AG09309 (cell line): ENCODE measurements around the gene MEGF10.

ENCODE experiments used
- DNase-seq: peaks from one replicate; pipeline ENCODE4 v3.0.0-alpha.2; 2010; ENCODE audit warnings: low read depth
- H3K4me3 ChIP-seq: 2 replicates; pipeline ENCODE4 v1.5.1; 2011; ENCODE audit warnings: mild to moderate bottlenecking, low read depth, low read length, moderate library complexity; ENCODE audit not compliant: control insufficient read depth
- CTCF ChIP-seq: IDR thresholded peaks from 2 replicates; pipeline ENCODE4 v1.5.1; 2011; ENCODE audit warnings: mild to moderate bottlenecking, low read depth, low read length, inconsistent platforms; ENCODE audit not compliant: insufficient read depth, control insufficient read depth; ENCODE audit errors: missing control alignments

The MEGF10 gene

GRCh38 chr5:127506616-127507015 lies 216.0 kb downstream of the MEGF10 start:
- no peak overlapping the region for H3K4me3 ChIP-seq
- no peak for DNase-seq
- no peak for TF ChIP-seq CTCF

- no peak overlapping the region for H3K4me3 ChIP-seq
- no peak for DNase-seq
- no peak for TF ChIP-seq CTCF
Measured at GRCh38 chr5:127508644-127509373, 218.2 kb downstream of the MEGF10 start.
